Tibial nerve (tissue), 4 donors: Measurements from ENCODE around the gene SORCS3. TPM values are rescaled to one million over a fixed set of nuclear protein-coding genes. Genes with fewer than 3 reads are reported as not detected.

Experiments
- DNase-seq, 2 donors: peaks; one replicate each; pipeline ENCODE4 v3.0.0-alpha.2; 2019; ENCODE audit warnings: low spot score in 2 of 2
- H3K27ac ChIP-seq, 4 donors: fragments of 200-600 bp; sonication (generic) in 3 of 4; one replicate each; pipeline ENCODE4 v1.5.1; 2017 to 2019; ENCODE audit warnings: mild to moderate bottlenecking in 1 of 4
- H3K27me3 ChIP-seq, 2 donors: fragments of 200-600 bp; sonication (generic) in 1 of 2; one replicate each; pipeline versions ENCODE4 v1.5.1 to v1.6.0; 2017 to 2019
- H3K36me3 ChIP-seq, 3 donors: fragments of 200-600 bp; sonication (generic); one replicate each; pipeline ENCODE4 v1.5.1; 2018 to 2019
- H3K4me1 ChIP-seq, 4 donors: fragments of 200-600 bp; sonication (generic) in 3 of 4; one replicate each; pipeline ENCODE4 v1.5.1; 2017 to 2019
- H3K4me3 ChIP-seq, 4 donors: fragments of 200-600 bp; sonication (generic) in 3 of 4; one replicate each; pipeline ENCODE4 v1.5.1; 2017 to 2019; ENCODE audit warnings: mild to moderate bottlenecking in 1 of 4, moderate library complexity in 1 of 4
- H3K9me3 ChIP-seq, 4 donors: fragments of 200-600 bp; sonication (generic) in 3 of 4; one replicate each; pipeline ENCODE4 v1.5.1; 2017 to 2019
- EP300 ChIP-seq, 2 donors: sonication (generic); formaldehyde crosslinking; IDR thresholded peaks; one replicate each; pipeline ENCODE4 v1.6.1; 2017; ENCODE audit warnings: antibody characterized with exemption in 2 of 2, mild to moderate bottlenecking in 1 of 2
- POLR2A ChIP-seq, 2 donors: fragments of 450-650 bp; IDR thresholded peaks; one replicate each; pipeline ENCODE4 v1.6.1; 2017; ENCODE audit warnings: antibody characterized with exemption in 2 of 2, mild to moderate bottlenecking in 2 of 2, moderate library complexity in 2 of 2
- WGBS, 2 donors: methylation state at CpG; one replicate each; pipeline ENCODE4 v1.1.5; 2018; 5-methylcytosine and 5-hydroxymethylcytosine counted together
- total RNA-seq, 4 donors: library from RNA; depleted of rRNA; stranded (reverse); fragments of >200 nt; gene quantifications; one replicate each; pipeline ENCODE4 v1.1.0, GENCODE V29; 2016
- TF ChIP-seq, protein P1 (sequence below), 5 experiments: fragments of 200-600 bp in 3 of 5; fragments of 450-650 bp in 2 of 5; sonication (generic) in 3 of 5; IDR thresholded peaks; one replicate each; pipeline ENCODE4 v1.5.1; 2016 to 2019; ENCODE audit warnings: antibody characterized with exemption in 5 of 5, mild to moderate bottlenecking in 3 of 5, moderate library complexity in 2 of 5

Gene SORCS3
- total RNA-seq, 4 donors from 2014 or later, result 1.8 to 3.9 (median 3.2) TPM

DNA sequence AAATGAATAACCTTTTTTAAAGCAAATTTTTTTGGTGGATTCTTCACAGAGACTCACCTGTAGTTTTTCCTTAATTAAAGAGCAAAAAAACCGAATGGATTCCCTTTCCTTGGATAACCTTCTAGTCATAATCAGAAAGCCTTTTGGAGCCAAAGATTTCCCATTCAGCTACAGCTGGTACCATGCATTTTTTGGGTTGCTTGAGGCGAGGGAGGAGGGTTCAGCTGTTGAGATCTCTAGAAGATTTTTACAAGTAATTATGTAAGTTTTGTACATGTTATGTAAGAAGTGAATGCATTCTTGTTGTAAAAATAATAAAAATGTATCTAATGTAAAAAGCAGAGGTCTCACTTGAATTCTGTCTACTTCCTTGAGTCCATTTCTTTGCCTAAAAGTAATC lies 463.2 kb downstream of the SORCS3 start:
- no peaks in the 10 kb centered on the region for H3K36me3 ChIP-seq

DNA sequence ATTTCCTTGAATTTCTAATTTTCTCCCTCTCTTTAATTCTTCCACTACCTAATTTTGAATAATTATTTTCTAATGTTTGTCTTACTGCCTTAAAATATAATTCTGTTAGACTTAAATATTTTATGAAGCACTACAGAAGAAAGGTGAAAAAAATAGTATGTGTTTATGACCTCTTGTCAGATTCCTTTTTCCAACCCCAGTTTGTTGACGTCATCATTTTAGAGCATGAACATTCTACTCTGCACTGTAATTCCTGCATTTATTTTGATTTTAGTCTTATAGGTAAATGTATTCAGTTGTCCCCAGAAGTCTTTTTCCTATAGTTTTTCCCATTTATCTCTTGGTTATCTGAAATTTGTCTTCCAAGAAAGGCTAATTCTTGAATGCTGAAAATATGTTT lies 468.1 kb downstream of the SORCS3 start:
- DNase-seq, result no peak
- Histone ChIP-seq H3K36me3 (no peaks in the 10 kb centered on the region), H3K9me3 (no peaks in the 10 kb centered on the region), H3K27ac (no peak overlapping the region), H3K4me3 (no peak overlapping the region), H3K27me3 (no peaks in the 10 kb centered on the region), H3K4me1 (no peaks in the 10 kb centered on the region)
- TF ChIP-seq POLR2A (IDR thresholded peaks at IDR 0.05) (no peak), EP300 (IDR thresholded peaks at IDR 0.05) (no peak)
- TF ChIP-seq, protein P1, sequence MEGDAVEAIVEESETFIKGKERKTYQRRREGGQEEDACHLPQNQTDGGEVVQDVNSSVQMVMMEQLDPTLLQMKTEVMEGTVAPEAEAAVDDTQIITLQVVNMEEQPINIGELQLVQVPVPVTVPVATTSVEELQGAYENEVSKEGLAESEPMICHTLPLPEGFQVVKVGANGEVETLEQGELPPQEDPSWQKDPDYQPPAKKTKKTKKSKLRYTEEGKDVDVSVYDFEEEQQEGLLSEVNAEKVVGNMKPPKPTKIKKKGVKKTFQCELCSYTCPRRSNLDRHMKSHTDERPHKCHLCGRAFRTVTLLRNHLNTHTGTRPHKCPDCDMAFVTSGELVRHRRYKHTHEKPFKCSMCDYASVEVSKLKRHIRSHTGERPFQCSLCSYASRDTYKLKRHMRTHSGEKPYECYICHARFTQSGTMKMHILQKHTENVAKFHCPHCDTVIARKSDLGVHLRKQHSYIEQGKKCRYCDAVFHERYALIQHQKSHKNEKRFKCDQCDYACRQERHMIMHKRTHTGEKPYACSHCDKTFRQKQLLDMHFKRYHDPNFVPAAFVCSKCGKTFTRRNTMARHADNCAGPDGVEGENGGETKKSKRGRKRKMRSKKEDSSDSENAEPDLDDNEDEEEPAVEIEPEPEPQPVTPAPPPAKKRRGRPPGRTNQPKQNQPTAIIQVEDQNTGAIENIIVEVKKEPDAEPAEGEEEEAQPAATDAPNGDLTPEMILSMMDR (IDR thresholded peaks at IDR 0.05), result no peak
- 78 to 91% methylated on average over 1 of the region's 1 CpG for WGBS, 2 donors

More for the DNA sequence above, 463.2 kb downstream of the SORCS3 start:
- TF ChIP-seq POLR2A (IDR thresholded peaks at IDR 0.05) (no peak), EP300 (IDR thresholded peaks at IDR 0.05) (no peak)
- H3K4me1 ChIP-seq, result no peaks in the 10 kb centered on the region
- WGBS, 2 donors, result 76 to 82% methylated on average over 2 of the region's 2 CpGs
- H3K27ac ChIP-seq, result no peak overlapping the region
- H3K4me3 ChIP-seq, result no peak overlapping the region
- no peaks in the 10 kb centered on the region for H3K9me3 ChIP-seq
- no peaks in the 10 kb centered on the region for H3K27me3 ChIP-seq
- no peak for DNase-seq

DNA sequence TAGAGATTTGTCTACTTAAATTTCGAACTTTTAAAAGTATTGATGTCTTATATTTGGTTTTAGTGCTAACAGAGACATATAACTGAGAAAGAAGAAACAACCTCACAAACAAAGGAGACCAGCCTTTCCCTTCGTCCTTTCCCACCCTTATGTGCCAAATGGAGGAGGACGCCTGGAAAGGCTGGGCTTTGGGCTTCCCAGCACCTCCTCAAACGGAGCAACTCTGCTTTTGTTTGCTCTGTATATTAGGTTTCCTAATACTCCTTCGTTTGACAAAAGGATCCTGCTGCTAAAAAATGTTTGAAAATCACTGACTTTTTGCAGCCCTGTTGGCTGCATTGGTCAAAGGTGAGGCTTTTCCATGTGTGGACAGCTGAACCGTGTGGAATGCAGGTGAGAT lies 471.8 kb downstream of the SORCS3 start:
- WGBS, 2 donors, result 66 to 69% methylated on average over 6 of the region's 6 CpGs
- no peaks in the 10 kb centered on the region for H3K4me1 ChIP-seq
- no peaks in the 10 kb centered on the region for H3K36me3 ChIP-seq
- H3K27me3 ChIP-seq, result no peaks in the 10 kb centered on the region
- no peaks in the 10 kb centered on the region for H3K9me3 ChIP-seq
- no peak for DNase-seq
- TF ChIP-seq EP300 (IDR thresholded peaks at IDR 0.05), result no peak
- TF ChIP-seq, protein P1 (IDR thresholded peaks at IDR 0.05), result no peak
- no peak for TF ChIP-seq POLR2A (IDR thresholded peaks at IDR 0.05)
- no peak overlapping the region for H3K27ac ChIP-seq
- H3K4me3 ChIP-seq, result no peak overlapping the region

DNA sequence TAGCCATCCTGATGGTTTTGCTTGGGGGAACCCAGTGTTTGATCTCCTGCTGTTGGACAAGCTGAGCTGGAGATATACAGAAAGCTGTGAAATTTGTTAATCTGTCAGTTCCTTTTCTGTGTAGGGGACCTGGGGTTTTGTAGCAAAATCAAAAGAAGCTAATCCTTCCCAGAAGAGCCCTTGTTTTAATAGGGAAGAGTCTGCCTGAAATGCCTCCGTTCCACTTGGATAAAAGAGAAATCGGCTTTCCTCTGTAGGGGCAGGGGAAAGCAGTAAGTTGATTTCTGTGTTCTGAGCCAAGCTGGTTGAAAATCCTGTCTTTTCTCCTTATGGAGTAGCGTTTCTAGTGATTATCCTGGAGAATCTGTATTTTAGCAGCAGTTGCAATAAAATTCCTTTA lies 472.6 kb downstream of the SORCS3 start:
- H3K27me3 ChIP-seq, result no peaks in the 10 kb centered on the region
- H3K27ac ChIP-seq, result no peak overlapping the region
- no peak overlapping the region for H3K4me3 ChIP-seq
- H3K9me3 ChIP-seq, result no peaks in the 10 kb centered on the region
- no peak for DNase-seq
- no peaks in the 10 kb centered on the region for H3K36me3 ChIP-seq
- TF ChIP-seq EP300 (IDR thresholded peaks at IDR 0.05) (no peak), POLR2A (IDR thresholded peaks at IDR 0.05) (no peak)
- TF ChIP-seq, protein P1 (IDR thresholded peaks at IDR 0.05), result no peak
- no peaks in the 10 kb centered on the region for H3K4me1 ChIP-seq
- 61 to 63% methylated on average over 3 of the region's 3 CpGs for WGBS, 2 donors

DNA sequence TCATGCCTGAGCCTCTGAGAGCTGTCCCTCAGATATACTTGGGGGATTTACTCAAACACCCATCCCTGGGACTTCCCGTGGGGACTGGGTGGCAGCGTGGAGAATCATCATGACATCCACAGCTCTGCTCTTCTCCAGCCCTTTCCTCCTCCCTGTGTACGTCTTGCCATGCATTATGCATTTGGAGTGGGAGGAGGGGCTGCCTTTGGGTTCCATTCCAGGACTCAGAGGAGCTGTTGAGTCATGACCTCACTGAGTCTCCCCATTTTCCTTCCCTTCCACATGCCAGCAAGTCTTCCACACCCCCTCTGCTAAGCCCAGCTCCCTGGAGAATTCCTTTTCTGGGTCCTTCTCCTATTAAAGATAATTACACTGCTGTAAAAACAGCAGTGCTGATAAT lies 480.7 kb downstream of the SORCS3 start:
- no peak overlapping the region for H3K27ac ChIP-seq
- H3K36me3 ChIP-seq, result no peaks in the 10 kb centered on the region
- no peak for TF ChIP-seq POLR2A (IDR thresholded peaks at IDR 0.05)
- no peak for TF ChIP-seq EP300 (IDR thresholded peaks at IDR 0.05)
- TF ChIP-seq, protein P1 (IDR thresholded peaks at IDR 0.05), result no peak
- no peaks in the 10 kb centered on the region for H3K4me1 ChIP-seq
- no peaks in the 10 kb centered on the region for H3K27me3 ChIP-seq
- WGBS, 2 donors, result 59 to 68% methylated on average over 3 of the region's 3 CpGs
- H3K9me3 ChIP-seq, result no peaks in the 10 kb centered on the region
- DNase-seq, result no peak
- no peak overlapping the region for H3K4me3 ChIP-seq

DNA sequence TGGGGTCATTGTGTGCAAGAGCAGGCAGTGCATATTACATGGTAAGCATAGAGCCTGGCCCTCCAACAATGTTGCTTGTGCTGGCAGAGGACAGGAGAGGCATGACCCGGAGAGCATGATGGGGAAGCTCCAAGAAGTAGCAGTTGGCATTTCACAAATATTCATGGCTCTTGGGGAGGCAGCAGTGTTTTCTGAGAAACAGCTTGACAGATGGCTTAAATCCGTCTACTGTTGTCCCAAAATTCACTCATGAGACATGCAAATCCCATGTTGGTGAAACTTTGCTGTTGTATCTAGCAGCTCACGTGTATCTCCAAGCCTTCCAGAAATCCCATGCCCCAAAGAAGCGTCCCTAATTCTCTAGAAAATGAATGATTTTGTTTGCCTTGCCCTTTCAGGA lies 487.0 kb downstream of the SORCS3 start:
- H3K27ac ChIP-seq, result no peak overlapping the region
- 85 to 86% methylated on average over 4 of the region's 4 CpGs for WGBS, 2 donors
- no peak for DNase-seq
- TF ChIP-seq, protein P1 (IDR thresholded peaks at IDR 0.05), result no peak
- no peak for TF ChIP-seq EP300 (IDR thresholded peaks at IDR 0.05)
- no peak for TF ChIP-seq POLR2A (IDR thresholded peaks at IDR 0.05)
- no peaks in the 10 kb centered on the region for H3K36me3 ChIP-seq
- no peak overlapping the region for H3K4me3 ChIP-seq
- H3K27me3 ChIP-seq, result no peaks in the 10 kb centered on the region
- no peaks in the 10 kb centered on the region for H3K9me3 ChIP-seq
- no peaks in the 10 kb centered on the region for H3K4me1 ChIP-seq
